ENCODE data around the gene UPK3B. TPM values are rescaled to one million over a fixed set of nuclear protein-coding genes. Genes with fewer than 3 reads are reported as not detected.
A peak's percentile ranks its signal among the peaks of the same experiment; 100 is the strongest.
"Not testable (repeated sequence)": the region's sequence is repeated elsewhere in the genome, so short reads cannot be mapped to it uniquely, and the experiment has no call there.

Gene UPK3B
- total RNA-seq, 3 donors from 2014 or later = 0.37 to 1.0 (median 0.40) TPM

DNA sequence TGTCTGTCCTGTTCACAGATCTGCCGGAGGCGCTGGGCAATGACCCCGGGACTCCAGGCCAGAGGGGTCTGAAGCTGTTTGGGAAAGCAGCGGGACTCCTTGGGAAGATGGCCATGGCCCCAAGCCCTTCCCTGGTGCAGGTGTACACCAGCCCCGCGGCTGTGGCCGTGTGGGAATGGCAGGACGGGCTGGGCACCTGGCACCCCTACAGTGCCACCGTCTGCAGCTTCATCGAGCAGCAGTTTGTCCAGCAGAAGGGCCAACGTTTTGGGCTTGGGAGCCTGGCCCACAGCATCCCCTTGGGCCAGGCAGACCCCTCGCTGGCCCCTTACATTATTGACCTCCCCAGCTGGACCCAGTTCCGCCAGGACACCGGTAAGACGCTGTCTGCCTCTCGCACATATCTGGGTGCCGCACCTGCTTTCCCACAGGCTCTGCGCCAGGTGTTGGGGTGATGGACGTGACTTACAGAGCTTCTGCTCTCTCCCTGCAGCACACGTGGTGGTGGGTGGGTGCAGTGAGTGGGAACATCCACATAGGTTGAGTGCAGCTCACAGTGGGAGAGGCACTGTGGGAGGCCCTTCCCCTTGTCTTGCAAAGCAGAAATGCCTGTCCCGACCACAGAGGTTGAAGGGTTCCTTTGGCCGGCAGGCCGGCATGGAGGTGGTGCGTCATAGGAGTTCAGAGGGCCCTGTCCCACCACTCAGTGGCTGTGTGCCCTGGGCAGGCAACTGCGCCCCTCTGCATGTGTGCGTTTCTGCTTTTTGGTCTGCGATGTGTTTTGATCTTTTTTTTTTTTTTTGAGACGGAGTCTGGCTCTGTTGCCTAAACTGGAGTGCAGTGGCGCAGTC is 29.7 kb upstream of the UPK3B start:
- ATAC-seq; DNase-seq; H3K36me3 Mint-ChIP-seq (ENCODE audit: insufficient read depth); H3K9me3 Mint-ChIP-seq; H3K4me3 Mint-ChIP-seq; H3K4me1 Mint-ChIP-seq (ENCODE audit: low read depth); H3K27me3 Mint-ChIP-seq (ENCODE audit: low read depth): not testable (repeated sequence)

DNA sequence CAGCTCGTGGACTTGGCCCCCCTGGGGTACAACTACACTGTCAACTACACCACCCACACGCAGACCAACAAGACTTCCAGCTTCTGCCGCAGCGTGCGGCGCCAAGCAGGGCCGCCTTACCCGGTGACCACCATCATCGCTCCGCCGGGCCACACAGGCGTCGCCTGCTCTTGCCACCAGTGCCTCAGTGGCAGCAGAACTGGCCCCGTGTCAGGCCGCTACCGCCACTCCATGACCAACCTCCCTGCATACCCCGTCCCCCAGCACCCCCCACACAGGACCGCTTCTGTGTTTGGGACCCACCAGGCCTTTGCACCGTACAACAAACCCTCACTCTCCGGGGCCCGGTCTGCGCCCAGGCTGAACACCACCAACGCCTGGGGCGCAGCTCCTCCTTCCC is 27.7 kb upstream of the UPK3B start:
- H3K9me3 Mint-ChIP-seq; ATAC-seq; H3K36me3 Mint-ChIP-seq (ENCODE audit: insufficient read depth); H3K4me1 Mint-ChIP-seq (ENCODE audit: low read depth); H3K4me3 Mint-ChIP-seq; DNase-seq; H3K27me3 Mint-ChIP-seq (ENCODE audit: low read depth): not testable (repeated sequence)

DNA sequence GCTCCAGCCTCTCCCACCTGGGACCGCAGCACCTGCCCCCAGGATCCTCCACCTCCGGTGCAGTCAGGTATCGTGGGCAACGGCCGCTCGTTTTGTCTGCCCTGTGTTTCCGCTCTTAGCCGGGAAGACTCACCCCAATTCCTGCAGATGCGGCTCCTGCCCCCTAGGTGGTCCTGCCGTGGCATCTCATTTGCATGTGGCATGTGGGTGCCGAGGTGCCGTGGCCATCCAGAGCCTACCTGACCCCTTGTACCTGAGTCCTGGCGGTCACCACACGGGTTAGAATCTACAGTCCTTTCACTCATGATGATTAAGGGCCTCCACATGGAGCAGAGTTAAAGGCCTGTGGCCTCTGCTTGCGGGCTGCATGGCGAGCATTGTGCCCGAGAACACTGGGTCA is 27.3 kb upstream of the UPK3B start:
- not testable (repeated sequence) for H3K9me3 Mint-ChIP-seq; H3K27me3 Mint-ChIP-seq (ENCODE audit: low read depth); H3K4me3 Mint-ChIP-seq; H3K36me3 Mint-ChIP-seq (ENCODE audit: insufficient read depth); ATAC-seq; H3K4me1 Mint-ChIP-seq (ENCODE audit: low read depth); DNase-seq

DNA sequence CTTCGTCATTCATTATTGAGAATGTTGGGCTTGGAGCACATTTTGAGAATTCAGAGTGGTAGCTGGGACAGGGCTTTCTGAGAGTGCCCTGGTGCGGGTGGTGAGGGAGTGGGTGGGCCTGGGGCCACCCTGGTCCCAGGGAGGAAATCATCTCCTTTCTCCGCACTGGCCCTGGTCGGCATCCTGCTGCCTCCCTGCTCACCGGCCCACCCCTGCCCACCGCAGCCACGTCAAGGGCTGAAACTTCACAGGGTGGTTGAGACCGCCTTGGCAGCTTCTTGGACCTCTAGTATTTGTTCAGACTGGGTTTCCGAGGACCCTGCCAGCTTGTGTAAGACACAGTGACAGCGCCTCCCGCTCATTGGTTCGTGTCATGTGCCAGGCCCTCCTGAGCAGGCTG is 25.9 kb upstream of the UPK3B start:
- ATAC-seq; H3K9me3 Mint-ChIP-seq; H3K4me3 Mint-ChIP-seq; H3K4me1 Mint-ChIP-seq (ENCODE audit: low read depth); H3K27me3 Mint-ChIP-seq (ENCODE audit: low read depth); DNase-seq; H3K36me3 Mint-ChIP-seq (ENCODE audit: insufficient read depth): not testable (repeated sequence)

DNA sequence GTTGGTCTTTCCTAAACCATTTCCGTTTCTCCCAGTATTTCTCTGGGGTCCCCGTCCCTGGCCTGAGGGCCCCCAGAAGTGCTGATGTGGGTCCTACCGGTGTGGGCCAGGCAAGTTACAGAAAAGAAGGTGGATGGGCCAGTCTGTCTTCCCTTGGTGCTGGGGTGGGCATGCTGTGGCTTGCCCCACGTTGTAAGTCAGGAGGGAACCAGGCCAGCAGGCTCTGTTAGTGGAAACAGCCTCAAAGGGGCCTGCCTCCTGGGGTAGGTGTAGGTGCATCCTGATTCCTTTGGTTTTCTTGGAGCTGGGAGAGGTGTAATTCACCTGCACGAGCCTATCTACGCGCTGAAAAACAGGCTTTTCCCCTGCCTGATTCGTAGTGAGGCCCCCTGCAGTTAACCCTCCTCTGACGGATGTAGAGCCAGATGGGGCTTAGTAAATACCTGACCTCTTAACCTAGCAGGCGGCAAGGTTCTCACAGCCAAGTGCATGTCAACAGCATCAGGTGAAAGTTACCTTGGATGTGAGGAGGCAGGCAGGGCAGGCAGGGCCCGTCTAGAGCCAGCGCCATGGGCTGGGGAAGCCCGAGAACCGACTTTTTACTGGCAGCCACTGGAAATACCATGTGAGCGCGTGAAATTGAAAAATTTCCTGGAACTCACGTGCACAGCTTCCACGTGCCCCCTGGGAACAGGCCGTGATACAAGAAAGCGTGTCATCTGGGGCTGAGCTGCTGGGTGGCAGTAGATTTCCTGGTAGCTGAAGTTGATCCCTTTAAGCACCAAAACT is 24.3 kb upstream of the UPK3B start:
- not testable (repeated sequence) for H3K4me3 Mint-ChIP-seq; H3K27me3 Mint-ChIP-seq (ENCODE audit: low read depth); H3K36me3 Mint-ChIP-seq (ENCODE audit: insufficient read depth); H3K4me1 Mint-ChIP-seq (ENCODE audit: low read depth); H3K9me3 Mint-ChIP-seq; DNase-seq
- peak; percentile 27 to 38 for ATAC-seq

DNA sequence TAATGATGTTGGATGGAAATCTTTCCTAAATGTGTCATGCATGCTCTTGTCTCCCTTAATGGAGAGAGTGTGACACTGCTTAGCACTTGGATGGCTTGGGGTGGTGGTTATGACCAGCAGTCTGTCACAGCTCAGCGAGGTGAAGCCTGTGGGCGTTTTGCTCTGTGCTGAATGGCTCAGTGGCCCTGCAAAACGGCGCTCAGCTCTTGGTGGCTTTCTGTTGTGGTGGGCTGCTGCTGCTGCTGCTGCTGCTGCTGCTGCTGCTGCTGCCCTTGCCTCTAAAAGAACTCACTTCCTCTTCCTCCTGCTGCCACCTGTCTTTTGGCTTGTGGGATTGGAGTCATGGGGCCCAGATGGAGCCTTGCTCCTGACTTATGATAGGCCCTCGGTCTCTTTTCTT is 23.7 kb upstream of the UPK3B start:
- not testable (repeated sequence) for H3K4me3 Mint-ChIP-seq; H3K27me3 Mint-ChIP-seq (ENCODE audit: low read depth); H3K9me3 Mint-ChIP-seq; H3K4me1 Mint-ChIP-seq (ENCODE audit: low read depth); H3K36me3 Mint-ChIP-seq (ENCODE audit: insufficient read depth)
- DNase-seq (peak; percentile 20), ATAC-seq (peak; percentile 99 to 100)

DNA sequence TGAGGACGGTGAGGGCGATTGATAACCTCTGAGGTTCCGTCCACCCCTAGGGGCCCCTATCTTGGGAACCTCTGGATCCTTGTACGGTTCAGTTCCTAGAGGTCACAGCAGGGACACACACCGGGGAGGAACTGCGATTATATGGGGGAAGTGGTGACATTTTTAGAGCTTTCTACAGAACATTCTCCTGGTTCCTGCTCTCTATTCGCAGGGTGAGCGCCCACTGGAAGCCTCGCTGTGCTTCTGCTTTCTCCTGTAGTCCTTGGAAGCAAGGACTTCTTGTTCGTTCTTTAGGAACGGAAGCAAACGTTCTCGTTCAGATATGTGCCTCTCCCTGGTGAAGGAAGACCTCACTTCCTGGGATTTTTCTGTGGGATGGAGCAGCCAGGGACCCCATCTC is 22.4 kb upstream of the UPK3B start:
- not testable (repeated sequence) for H3K4me1 Mint-ChIP-seq (ENCODE audit: low read depth); ATAC-seq; H3K9me3 Mint-ChIP-seq; H3K4me3 Mint-ChIP-seq; H3K36me3 Mint-ChIP-seq (ENCODE audit: insufficient read depth); DNase-seq; H3K27me3 Mint-ChIP-seq (ENCODE audit: low read depth)

DNA sequence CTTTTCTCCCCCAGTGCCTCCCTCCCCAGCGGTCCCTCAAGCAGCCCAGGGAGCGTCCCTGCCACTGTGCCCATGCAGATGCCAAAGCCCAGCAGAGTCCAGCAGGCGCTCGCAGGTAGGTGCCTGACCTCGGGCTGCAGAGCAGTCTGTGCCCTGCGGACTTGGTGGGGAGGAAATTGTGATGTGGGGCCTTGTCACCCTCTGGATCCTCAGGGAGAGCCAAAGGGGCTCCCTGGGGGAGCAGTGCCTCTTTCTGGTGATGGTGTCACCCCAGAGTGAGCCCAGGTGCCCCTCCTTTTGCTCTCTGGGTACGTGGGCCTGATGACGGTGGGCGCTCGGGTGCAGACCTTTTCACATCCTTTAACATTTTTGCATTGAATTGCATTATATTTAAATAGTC is 18.2 kb upstream of the UPK3B start:
- not testable (repeated sequence) for H3K4me3 Mint-ChIP-seq; H3K4me1 Mint-ChIP-seq (ENCODE audit: low read depth); ATAC-seq; H3K27me3 Mint-ChIP-seq (ENCODE audit: low read depth); DNase-seq; H3K36me3 Mint-ChIP-seq (ENCODE audit: insufficient read depth); H3K9me3 Mint-ChIP-seq

DNA sequence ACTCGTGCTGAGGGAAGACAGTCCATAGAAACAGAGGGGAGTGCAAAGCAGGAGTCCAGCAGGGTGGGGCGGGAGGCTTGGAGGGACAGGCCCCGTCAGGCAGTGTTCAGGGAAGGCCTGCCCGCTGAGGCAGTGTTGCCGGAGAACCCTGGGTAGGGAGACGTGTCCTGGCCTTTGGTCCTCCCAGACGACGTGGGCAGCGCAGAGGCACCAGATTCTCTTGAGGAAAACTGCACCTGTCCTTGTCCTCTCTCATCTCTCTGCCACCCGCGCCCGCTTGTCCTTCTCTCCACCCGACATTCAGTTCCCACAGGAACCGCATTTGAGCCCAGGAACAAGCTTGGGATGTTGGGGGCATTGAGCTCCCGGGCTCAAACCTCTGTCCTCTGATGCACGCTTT is 14.6 kb upstream of the UPK3B start:
- not testable (repeated sequence) for DNase-seq; H3K9me3 Mint-ChIP-seq; H3K4me3 Mint-ChIP-seq; H3K36me3 Mint-ChIP-seq (ENCODE audit: insufficient read depth); H3K27me3 Mint-ChIP-seq (ENCODE audit: low read depth); ATAC-seq; H3K4me1 Mint-ChIP-seq (ENCODE audit: low read depth)

DNA sequence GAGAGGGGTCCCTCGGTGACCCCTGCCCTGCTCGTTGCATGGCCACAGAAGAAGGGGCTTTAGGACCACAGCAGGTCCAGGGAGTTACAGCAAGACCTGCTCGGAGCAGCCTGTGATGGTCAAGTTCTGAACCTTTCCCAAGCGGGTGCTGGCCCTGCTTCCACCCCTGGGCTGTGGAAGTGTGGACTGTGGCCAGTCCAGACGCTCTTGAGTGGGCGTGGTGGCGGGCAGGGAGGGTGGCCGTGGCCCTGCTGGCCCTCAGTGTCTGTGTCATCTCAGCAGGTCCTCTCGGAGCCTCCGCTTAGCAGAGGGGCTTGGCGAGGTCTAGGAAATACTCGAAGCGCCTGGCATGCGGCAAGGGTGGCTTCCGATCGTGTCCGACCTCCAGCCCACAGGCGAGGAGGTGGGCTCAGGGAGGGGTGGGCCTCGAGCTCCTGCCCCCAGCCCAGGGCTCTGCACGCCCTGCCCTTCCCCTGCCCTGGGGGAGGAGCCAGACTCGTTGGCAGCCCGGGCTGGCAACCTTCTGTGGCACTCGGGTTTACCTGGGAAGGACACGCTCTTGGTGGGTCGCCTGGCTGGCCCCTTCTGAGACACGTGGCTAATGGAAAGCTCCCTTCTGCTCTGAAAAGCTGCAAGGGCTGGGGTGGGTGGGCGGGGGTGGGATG is 12.3 kb upstream of the UPK3B start:
- H3K4me3 Mint-ChIP-seq; ATAC-seq; H3K4me1 Mint-ChIP-seq (ENCODE audit: low read depth); H3K36me3 Mint-ChIP-seq (ENCODE audit: insufficient read depth); H3K27me3 Mint-ChIP-seq (ENCODE audit: low read depth); DNase-seq; H3K9me3 Mint-ChIP-seq: not testable (repeated sequence)

DNA sequence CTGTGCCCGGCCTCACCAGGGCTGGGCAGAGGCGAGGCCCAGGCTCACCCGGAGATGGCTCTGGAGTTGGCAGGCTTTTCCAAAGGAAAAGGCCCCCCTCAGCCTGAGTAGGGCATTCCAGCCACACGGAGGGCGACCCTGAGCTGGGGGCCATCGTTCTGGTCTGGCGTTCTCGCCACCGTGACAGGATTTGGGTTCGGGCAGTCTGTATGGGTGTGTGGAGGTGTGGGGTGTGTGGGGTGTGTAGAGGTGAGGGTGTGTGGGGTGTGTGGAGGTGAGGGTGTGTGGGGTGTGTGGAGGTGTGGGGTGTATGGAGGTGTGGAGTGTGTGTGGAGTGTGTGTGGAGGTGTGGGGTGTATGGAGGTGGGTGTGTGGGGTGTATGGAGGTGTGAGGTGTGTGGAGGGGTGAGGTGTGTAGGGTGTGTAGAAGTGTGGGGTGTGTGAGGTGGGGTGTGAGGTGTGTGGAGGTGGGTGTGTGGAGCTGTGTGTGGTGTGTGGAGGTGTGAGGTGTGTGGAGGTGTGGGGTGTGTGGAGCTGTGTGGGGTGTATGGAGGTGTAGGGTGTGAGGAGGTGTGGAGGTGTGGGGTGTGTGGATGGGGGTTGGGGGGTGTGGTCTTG is 11.7 kb upstream of the UPK3B start:
- not testable (repeated sequence) for ATAC-seq; H3K4me1 Mint-ChIP-seq (ENCODE audit: low read depth); H3K4me3 Mint-ChIP-seq; H3K9me3 Mint-ChIP-seq; DNase-seq; H3K27me3 Mint-ChIP-seq (ENCODE audit: low read depth); H3K36me3 Mint-ChIP-seq (ENCODE audit: insufficient read depth)

DNA sequence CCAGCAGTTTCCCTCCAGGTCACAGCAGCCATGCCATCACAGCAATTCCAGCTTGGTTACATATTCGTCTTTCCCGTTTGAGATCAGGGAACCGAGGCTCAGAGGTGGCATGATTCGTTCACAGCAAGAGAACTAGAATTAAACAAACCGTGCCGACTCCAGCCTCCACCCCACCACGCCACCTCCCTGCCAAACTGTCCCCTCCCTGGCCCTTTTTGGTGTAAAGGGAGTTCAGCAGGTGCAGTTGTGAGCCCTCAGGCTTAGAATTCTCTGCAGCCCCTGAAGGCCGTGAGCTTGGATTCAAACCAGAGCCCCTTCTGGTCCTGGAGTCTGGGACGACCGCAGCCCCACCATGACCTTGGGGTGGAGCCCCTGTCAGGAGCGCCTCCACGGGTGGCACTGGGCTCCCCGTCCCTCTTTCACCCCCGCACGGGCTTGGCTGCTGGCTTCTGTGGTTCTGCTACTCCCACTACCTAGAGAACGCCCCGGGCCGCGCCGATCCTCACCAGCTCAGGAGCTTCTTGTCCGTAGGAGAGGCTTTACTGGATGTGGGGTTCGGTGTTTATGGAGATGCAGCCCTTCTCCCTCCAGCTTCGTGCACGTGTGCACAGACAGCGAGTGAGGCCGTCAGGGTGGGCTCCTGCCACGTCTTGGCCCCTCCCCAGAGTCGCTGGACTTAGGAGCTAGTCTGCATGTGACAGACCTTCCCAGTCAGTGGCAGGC is 11.0 kb upstream of the UPK3B start:
- not testable (repeated sequence) for ATAC-seq; H3K36me3 Mint-ChIP-seq (ENCODE audit: insufficient read depth); H3K4me1 Mint-ChIP-seq (ENCODE audit: low read depth); H3K9me3 Mint-ChIP-seq; DNase-seq; H3K4me3 Mint-ChIP-seq; H3K27me3 Mint-ChIP-seq (ENCODE audit: low read depth)

DNA sequence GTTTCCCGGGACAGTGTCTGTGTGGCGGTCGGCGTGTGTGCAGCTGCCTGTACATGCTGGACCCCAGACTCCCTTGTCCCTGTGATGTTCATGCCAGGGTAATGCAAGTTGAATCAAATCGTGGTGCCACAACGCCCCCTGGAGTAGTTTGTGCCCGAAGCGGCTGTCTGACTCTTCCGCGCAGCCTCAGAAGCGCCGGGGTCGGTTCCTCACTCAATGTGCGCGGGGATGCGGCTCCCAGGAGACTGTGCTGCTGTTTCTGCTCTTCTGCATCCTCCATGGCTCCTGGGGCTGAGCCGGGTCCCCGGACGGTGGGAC is 10.5 kb upstream of the UPK3B start:
- peak; percentile 17 to 49 for ATAC-seq
- not testable (repeated sequence) for H3K4me3 Mint-ChIP-seq; H3K27me3 Mint-ChIP-seq (ENCODE audit: low read depth); DNase-seq; H3K9me3 Mint-ChIP-seq; H3K36me3 Mint-ChIP-seq (ENCODE audit: insufficient read depth); H3K4me1 Mint-ChIP-seq (ENCODE audit: low read depth)

DNA sequence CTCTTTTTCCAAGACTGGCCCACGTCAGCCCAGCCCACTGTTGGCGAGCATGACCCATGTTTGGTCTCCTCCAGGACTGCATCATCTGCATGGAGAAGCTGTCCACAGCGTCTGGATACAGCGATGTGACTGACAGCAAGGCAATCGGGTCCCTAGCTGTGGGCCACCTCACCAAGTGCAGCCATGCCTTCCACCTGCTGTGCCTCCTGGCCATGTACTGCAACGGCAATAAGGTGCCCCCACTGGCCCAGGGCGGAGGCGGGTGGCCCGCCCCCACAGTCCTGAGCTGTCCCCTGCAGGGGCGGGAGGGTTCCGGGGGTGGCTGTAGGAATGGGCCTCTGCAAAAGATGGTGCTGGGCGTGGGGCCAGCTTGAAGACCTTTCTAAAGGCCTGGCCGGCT is 8.1 kb upstream of the UPK3B start:
- H3K36me3 Mint-ChIP-seq (ENCODE audit: insufficient read depth); H3K4me1 Mint-ChIP-seq (ENCODE audit: low read depth); H3K9me3 Mint-ChIP-seq; H3K27me3 Mint-ChIP-seq (ENCODE audit: low read depth); H3K4me3 Mint-ChIP-seq; ATAC-seq; DNase-seq: not testable (repeated sequence)
